Stimulated activated CD4-positive, alpha-beta T cell treated with anti-CD3 and anti-CD28 coated beads, Interleukin-2, amount 100 ng/mL, for 48 hours (primary cell): ENCODE measurements around the gene ABR.
"Not testable (repeated sequence)": the region's sequence is repeated elsewhere in the genome, so short reads cannot be mapped to it uniquely, and the experiment has no call there.

Experiments used
- DNase-seq, 2 donors: peaks; one replicate each; pipeline ENCODE4 v3.0.0-alpha.2; 2020

The ABR gene

GRCh38 chr17:1067282-1067956 lies 112.4 kb downstream of the ABR start:
- DNase-seq: no peak

- not testable (repeated sequence) for DNase-seq
Observed at GRCh38 chr17:1065416-1065815, 114.4 kb downstream of the ABR start.

DNA sequence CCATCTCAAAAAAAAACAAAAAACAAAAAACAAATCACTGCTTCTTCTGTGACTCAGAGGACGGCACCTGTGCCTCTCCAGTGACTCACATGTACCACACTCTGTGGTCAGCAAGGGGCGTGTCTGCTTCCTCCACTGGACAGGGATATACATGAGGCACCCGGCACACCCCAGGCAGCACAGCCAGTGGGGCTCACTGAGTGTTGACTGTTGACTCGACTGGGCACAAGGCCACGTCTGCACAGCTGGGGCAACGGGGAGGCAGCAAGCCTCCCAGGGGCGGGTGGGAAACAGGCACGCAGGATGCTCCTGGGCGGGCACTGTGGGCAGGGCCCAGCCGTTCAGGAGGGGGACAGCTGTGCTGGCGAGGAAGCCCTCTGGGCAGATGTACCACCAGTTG lies 118.8 kb downstream of the ABR start:
- peak in 1 of 2 donors; percentile 8 for DNase-seq

DNA sequence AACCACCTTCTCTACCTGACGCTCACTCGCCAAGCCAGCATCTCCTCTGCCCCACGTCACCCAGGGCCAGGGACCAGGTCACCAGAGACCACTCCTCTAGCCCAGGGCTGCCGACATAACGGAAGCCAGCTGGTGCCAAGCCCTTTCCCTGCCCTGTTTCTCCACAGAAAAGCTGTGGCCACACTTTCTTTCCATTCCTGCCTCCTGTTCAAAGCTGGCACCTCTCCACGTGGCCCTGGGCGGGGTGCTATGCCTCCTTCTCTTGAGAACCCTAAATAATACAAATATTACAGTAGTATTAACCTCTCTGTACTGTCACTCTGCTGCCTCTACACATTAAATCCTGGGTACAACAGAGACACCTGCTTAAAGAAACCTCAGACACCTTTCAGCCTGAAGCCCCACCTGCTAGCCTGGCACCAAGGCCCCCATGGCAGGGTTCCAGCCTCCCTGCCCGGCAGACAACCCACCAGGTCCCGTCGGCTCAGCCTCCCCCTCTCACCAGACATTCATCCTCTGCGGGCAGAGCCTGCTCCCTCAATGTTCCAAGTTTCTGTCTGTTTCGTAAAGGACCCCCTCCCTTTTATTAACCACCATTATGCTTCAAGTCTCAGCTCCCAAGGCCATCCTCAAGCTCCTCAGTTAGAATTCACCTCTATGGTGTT lies 120.5 kb downstream of the ABR start:
- DNase-seq: no peak

DNA sequence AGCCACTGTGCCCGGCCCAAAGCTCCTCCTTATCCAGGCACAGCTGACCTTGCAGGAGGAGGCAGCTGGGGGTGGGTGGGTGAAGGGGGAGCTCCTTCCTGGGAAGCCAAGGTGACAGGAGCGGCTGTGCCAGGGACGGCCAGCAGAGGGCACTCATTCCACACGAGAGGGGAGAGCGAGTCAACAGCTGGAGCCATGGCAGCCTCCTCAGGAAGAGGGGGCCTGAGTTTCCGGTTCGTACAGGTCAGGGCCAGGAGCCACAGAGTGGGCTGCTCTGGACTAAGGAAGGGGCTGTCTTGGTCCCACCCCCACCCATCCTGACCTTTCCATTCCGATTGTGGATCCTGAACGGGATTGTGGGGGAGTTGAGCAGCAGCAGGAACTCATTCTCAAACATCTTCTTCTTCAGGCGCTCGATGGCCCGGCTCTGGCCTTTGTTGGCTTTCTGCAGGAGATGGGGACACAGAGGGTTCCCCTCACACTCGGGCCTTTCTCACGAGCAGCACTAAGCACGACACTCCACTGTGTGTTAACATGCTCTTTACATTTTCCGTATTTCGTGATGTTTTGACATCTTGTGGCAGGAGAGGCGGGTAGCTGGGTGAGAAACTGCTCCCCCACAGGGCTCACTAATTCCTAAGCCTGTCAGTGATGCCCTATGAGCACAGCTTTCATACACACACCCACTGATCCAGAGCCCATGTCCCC lies 121.2 kb downstream of the ABR start:
- DNase-seq: peak; percentile 66 to 73

- no peak for DNase-seq
Observed at GRCh38 chr17:1056761-1057160, 123.0 kb downstream of the ABR start.

DNA sequence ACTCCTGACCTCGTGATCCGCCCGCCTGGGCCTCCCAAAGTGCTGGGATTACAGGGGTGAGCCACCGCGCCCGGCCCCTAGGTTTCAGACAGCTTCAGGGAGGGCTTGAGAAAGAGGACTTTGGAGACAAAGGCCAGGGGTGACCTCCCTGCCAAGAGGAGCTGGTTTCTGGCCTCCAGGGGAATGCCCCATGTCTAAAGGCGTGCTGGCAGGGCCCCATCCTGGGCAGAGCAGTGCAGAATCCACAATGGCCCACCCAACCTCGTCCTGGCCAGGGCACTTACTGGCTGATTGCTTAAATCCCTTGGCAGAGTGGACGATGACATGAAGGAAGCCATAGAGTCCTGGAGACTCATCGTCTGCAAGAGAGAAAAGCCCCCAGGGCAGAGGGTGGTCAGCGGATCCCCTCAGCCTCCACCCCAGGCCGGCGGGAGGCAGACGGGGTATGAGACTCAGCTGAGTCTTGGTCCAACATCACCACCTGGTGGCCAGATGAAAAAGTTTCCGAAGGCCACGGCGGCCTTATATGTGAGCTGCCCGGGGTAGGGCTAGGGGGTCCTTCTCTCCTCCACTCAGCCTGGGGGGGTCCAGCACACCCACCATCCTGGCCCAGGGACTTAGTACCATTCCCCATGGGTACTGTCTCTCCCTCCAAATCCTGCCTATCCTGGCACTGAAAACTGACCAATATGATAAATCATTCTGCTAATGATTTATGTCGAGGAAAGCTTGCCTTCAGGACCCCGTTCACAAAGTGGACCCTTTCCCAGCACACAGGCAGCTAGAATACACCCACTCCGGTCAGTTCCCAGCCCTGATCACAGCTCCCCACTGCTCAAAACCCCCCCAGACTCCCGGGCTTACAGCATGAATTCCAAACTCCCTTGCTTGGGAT lies 123.8 kb downstream of the ABR start:
- peak; percentile 35 to 37 for DNase-seq

- no peak for DNase-seq
Observed at GRCh38 chr17:1055231-1055630, 124.5 kb downstream of the ABR start.

GRCh38 chr17:1054656-1055055 lies 125.1 kb downstream of the ABR start:
- DNase-seq: no peak

DNA sequence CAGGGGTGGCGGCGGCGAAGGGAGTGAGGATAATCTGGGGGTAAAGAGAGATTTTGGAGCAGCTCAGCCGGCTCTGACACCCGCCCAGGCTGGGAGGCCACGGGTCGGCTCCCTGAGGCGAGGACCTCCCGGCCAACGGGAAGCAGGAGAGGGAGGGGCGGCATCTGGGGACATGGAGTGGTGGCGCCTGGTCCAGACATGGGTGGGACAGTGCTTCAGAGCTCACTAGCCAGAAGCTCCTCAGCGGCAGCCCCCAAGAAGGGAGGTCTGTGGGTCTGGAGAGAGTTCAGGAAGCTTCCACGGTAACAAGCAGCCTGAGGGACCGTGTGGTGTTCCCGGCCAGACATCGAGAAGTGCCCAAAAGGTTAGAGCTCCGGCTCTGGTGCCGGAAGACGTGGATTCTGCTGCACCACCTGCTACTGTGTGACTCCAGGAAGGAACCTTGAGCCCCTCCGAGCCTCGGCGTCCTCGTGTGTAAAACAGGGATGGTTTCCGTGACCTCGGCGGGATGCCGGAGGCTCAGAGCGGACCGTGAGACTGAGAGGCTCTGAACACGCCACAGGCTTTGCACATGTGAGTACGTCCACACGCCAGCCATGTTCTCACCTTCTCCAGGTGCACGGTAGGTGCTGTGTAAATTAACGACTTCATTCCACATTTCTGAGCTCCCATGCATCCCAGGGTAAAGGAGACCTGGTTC lies 126.0 kb downstream of the ABR start:
- no peak for DNase-seq

DNA sequence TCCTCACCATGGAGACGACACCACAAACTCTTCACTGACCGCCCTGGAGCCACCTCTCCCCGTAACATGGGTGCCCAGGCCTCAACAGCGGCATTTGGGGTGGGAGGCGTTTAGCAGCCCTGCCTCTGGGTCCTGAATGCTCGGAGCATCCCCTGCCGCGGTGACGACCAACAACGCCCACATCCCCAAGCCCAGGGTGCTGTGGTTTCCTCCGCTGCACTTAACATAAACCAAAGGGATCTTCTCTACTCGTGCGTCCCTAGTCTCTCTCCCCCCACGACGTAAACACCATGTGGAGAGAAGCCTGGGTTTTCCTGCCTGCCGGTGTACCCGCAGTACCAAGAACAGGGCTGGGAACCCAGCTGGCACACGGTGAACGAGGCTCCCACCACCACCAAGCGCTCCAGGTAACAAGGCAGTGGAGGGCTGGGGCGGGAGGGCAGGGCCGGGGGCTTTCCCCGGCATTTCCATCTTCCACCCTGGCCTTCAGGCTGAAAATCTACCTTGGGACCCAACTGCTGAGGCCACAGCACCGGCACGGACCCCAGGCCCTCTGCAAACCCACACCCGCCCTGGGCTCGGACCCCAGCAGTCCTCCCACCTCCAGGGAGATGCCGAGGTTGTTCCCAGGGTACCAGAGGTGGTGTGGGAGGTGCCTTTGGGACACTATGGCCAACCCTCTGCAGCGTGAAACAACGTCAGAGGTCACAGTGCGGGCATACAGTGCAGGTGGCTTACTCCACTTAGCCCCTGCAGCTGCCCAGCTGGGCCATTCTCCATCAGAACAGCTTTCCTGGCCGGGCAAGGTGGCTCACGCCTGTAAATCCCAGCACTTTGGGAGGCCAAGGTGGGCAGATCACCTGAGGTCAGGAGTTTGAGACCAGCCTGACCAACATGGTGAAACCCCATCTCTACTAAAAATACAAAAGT lies 128.5 kb downstream of the ABR start:
- DNase-seq: no peak

GRCh38 chr17:1050246-1050995 lies 129.4 kb downstream of the ABR start:
- DNase-seq: no peak

DNA sequence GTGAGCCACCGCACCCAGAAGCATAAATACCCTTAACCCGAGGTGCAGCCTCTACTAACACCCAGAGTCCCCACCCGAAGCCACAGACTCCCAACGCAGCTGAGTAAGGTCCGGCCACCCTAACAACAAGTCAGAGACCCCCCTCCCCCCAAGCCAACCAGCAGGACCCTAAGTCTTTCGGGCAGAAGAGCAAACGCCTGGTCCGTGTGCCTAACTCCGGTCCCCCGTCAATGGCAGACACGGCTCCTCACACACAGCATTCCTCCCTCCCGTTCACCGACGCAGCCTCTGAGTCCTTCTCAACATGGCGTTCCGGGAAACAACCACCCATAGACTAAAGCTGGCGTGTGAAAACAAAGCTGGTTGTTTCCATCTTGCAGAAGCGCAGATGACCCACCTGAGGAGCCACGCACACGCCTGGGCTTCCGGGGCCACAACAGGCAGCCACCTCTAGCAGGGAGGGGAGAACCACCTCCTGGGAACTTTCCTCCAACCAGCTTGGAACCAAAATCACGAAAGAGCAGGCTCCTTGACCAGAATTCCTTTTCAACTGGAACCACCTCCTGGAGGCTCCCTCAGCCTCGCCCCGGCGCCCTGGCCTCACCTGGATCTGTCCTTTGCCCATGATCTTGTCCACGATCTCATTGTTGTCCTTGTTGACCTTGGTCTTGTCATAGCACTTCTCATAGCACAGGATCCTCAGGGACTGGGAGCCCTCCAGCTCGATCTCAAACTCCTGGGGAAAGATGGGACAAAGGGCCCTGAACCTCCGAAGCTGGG lies 130.1 kb downstream of the ABR start:
- DNase-seq: no peak

DNA sequence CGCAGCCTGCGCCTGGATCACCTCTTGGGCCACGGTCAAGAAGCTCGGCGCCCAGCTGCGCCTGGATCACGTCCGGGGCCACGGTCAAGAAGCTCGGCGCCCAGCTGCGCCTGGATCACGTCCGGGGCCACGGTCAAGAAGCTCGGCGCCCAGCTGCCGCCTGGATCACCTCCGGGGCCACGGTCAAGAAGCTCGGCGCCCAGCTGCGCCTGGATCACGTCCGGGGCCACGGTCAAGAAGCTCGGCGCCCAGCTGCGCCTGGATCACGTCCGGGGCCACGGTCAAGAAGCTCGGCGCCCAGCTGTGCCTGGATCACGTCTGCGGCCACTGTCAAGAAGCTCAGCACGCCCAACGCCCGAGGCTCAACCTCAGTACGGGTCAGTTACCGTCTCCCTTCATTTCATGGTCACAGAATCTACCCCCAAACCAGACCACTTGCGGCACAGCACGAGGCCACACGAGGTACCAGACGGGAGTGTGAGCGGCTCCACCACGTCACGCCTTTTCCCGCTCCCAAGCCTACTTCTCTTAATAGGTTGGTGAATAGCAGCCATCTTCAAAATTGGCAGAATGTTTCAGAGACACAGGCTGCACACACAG lies 131.2 kb downstream of the ABR start:
- not testable (repeated sequence) for DNase-seq

DNA sequence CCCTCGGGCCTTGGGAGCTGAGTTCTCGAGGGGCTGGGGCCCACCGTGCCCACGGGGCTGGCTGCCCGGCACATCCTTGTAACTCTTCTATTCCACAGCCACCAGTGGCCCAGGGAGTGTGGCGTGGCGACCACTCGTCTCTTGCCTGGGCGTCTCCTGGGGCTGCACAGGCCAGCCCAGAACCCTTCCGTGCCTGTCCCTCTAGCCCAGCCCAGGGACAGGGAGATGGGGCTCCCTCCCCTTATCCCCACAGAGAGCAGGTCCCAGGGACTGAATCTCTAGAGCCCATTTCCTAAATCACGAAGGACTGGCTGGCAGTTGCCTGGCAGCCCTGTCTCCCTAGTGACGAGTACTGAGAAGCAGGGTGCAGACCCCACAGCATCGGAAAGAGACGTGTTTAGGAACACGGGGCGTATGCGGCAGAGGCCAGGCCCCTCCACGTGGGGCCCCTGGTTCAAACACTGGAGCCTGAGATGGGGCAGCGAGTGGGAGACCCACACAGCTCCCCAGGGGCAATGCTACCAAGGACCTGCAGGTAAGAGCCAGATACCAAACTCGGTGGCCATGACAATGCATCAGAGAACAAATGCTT lies 131.8 kb downstream of the ABR start:
- DNase-seq: no peak

DNA sequence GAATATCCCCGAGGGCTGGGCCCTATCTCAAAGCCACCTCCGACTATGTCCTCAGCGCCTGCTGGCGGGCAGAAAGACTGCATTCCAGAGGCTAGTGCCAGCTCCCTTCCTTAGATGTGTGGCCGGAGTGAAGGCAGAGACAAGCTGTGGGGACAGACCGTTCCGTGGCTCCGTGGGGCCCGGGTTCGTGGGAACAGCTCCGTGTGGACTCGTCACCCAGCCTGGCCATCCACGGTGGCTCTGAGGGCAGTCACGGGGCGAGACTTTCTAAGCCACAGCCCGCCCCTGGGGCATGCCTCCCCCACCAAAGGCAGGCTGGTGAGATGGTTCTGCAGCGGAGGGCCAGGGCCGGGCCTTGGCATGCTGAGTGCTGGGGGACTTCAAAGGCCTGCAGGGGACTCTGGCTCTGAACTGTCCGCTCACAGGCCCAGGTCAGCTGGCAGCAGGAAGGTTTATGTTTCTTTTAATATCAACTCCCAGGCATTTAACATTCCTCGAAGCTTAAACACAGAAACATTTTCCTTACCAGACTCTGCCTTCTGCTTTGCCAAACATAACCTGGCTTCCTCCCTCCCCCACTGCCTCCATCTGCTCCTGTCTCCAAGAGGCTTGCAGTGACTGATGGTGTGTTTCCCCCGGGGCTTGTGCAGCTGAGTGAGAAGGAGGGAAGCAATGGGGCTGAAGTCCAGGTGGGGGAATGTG lies 132.5 kb downstream of the ABR start:
- no peak for DNase-seq

GRCh38 chr17:1045456-1045855 lies 134.3 kb downstream of the ABR start:
- DNase-seq: no peak

DNA sequence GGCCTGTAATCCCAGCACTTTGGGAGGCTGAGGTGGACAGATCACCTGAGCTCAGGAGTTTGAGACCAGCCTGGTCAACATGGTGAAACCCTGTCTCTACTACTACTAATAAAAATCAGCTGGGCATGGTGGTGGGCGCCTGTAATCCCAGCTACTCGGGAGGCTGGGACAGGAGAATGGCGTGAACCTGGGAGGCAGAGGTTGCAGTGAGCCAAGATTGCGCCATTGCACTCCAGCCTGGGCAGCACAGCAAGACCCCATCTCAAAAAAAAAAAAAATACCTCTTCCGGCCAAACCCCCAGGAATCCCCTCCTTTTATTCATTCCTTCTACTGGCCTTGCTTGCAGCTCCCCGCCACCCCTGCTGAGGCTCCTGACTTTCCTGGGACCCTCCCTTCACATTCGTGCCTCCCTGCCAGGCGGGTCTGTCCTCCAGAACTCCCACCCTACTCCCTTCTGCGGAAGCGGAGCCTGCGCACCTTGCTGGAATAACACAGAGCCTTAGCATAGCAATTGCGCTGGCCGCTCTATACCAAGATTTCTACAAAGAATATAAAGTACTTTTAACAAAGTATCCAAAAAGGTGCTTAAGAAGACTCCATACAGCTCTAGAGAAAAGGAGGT lies 135.3 kb downstream of the ABR start:
- DNase-seq: not testable (repeated sequence)
